ENCODE data around the gene DOCK4.

- TF ChIP-seq EP300 (IDR thresholded peaks at IDR 0.05; ENCODE audit: borderline replicate concordance) (no peak), ZBTB7A (IDR thresholded peaks at IDR 0.05; ENCODE audit: low read depth) (no peak), TCF12 (IDR thresholded peaks at IDR 0.05; ENCODE audit: low read depth) (no peak), EGR1 (IDR thresholded peaks at IDR 0.05) (no peak), TAF1 (IDR thresholded peaks at IDR 0.05; ENCODE audit: low read depth) (no peak), CEBPB (IDR thresholded peaks at IDR 0.05) (no peak), CREB1 (IDR thresholded peaks at IDR 0.05; ENCODE audit: low read depth) (no peak), RAD21 (IDR thresholded peaks at IDR 0.05; ENCODE audit: low read depth) (no peak), YY1 (IDR thresholded peaks at IDR 0.05; ENCODE audit: low read depth) (no peak), FOXM1 (IDR thresholded peaks at IDR 0.05; ENCODE audit: borderline replicate concordance, low read depth) (no peak), MAX (IDR thresholded peaks at IDR 0.05) (no peak), USF1 (IDR thresholded peaks at IDR 0.05) (no peak)
- TF ChIP-seq, protein P1, sequence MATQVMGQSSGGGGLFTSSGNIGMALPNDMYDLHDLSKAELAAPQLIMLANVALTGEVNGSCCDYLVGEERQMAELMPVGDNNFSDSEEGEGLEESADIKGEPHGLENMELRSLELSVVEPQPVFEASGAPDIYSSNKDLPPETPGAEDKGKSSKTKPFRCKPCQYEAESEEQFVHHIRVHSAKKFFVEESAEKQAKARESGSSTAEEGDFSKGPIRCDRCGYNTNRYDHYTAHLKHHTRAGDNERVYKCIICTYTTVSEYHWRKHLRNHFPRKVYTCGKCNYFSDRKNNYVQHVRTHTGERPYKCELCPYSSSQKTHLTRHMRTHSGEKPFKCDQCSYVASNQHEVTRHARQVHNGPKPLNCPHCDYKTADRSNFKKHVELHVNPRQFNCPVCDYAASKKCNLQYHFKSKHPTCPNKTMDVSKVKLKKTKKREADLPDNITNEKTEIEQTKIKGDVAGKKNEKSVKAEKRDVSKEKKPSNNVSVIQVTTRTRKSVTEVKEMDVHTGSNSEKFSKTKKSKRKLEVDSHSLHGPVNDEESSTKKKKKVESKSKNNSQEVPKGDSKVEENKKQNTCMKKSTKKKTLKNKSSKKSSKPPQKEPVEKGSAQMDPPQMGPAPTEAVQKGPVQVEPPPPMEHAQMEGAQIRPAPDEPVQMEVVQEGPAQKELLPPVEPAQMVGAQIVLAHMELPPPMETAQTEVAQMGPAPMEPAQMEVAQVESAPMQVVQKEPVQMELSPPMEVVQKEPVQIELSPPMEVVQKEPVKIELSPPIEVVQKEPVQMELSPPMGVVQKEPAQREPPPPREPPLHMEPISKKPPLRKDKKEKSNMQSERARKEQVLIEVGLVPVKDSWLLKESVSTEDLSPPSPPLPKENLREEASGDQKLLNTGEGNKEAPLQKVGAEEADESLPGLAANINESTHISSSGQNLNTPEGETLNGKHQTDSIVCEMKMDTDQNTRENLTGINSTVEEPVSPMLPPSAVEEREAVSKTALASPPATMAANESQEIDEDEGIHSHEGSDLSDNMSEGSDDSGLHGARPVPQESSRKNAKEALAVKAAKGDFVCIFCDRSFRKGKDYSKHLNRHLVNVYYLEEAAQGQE (IDR thresholded peaks at IDR 0.05; ENCODE audit: low read depth): no peak
Observed at GRCh38 chr7:112189691-112190090, 16.5 kb downstream of the DOCK4 start.
